Activated CD4-positive, CD25-positive, alpha-beta regulatory T cell treated with anti-CD3 and anti-CD28 coated beads, Interleukin-2, amount 50 U/mL, for 72 hours (primary cell): Measurements from ENCODE around the gene B2M.
"Not testable (repeated sequence)": the region's sequence is repeated elsewhere in the genome, so short reads cannot be mapped to it uniquely, and the experiment has no call there.

Experiments used
- DNase-seq: peaks from one replicate; pipeline ENCODE4 v3.0.0; 2021

The B2M gene

DNA sequence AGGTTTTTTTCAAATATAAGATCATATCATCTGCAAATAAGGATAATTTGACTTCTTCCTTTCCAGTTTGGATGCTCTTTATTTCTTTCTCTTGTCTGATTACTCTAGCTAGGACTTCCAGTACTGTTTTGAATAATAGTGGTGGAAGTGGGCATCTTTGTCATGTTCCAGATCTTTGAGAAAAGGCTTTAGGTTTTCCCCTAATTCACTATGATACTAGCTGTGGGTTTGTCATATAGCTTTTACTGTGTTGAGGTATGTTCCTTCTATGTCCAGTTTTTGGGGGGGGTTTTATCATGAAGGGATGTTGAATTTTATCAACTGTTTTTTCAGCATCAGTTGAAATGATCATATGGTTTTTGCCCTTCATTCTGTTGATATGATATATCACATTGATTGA lies 10.6 kb upstream of the B2M start:
- DNase-seq, result not testable (repeated sequence)

DNA sequence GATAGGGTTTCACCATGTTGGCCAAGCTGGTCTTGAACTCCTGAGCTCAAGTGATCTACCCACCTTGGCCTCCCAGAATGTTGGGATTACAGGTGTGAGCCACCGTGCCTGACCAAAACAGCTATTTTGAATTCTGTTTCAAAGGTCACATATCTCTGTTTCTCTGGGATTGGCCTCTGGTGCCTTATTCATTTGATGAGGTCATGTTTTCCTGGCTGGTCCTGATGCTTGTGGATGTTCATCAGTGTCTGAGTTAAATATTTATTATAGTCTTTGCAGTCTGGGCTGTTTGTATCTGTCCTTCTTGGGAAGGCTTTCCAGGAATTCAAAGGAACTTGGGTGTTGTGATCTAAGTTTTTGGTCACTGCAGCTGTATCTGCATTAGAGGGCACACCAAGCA lies 5.3 kb upstream of the B2M start:
- DNase-seq, result no peak

DNA sequence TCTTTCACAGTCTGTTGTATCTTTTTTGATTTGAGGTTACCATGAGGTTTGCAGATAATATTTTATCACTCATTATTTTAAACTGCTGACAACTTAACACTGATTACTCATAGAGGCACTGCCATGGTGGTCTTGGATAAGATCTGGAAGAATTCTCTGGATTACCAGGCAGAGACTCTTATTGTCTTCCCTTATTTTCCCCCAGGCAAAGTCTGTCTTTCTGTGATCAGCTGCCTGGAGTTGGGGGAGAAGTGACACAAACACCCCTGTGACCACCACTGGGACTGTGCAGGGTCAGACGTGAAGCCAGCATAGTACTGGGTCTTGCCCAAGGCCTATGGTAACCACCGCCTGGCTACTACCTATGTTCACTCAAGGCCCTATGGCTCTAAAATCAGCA lies 4.9 kb upstream of the B2M start:
- no peak for DNase-seq

DNA sequence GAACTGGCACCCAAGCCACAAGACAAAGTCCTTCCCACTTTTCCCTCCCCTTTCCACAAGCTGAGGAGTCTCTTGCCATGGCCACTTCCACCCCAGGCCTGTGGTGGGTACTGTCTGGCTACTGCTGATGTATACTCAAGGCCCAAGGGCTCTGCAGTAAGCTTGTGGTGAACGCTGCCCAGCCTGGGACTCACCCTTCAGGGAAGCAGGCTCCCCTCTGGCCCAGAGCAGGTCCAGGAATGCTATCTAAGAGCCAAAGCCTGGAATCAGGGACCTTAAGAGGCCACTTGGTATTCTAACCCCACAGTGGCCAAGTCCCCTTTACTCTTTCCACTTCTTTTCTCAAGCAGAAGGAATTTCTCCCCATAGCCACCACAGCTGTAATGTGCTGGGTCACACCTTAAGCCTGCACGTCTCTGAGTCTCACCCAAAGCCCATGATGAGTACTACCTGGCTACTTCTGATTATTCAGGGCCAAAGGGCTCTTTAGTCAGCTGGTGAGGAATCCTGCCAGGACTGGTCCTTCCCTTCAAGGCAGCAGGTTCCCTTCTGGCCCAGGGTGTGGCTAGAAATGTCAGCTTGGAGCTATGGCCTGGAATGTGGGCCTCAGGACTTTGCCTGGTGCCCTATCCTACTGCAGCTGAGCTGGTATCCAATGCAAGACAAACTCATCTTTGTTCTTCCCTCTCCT lies 4.2 kb upstream of the B2M start:
- DNase-seq, result no peak

DNA sequence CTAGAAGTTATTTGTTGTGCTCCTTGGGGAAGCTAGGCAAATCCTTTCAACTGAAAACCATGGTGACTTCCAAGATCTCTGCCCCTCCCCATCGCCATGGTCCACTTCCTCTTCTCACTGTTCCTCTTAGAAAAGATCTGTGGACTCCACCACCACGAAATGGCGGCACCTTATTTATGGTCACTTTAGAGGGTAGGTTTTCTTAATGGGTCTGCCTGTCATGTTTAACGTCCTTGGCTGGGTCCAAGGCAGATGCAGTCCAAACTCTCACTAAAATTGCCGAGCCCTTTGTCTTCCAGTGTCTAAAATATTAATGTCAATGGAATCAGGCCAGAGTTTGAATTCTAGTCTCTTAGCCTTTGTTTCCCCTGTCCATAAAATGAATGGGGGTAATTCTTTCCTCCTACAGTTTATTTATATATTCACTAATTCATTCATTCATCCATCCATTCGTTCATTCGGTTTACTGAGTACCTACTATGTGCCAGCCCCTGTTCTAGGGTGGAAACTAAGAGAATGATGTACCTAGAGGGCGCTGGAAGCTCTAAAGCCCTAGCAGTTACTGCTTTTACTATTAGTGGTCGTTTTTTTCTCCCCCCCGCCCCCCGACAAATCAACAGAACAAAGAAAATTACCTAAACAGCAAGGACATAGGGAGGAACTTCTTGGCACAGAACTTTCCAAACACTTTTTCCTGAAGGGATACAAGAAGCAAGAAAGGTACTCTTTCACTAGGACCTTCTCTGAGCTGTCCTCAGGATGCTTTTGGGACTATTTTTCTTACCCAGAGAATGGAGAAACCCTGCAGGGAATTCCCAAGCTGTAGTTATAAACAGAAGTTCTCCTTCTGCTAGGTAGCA lies 851 bp upstream of the B2M start:
- no peak for DNase-seq

DNA sequence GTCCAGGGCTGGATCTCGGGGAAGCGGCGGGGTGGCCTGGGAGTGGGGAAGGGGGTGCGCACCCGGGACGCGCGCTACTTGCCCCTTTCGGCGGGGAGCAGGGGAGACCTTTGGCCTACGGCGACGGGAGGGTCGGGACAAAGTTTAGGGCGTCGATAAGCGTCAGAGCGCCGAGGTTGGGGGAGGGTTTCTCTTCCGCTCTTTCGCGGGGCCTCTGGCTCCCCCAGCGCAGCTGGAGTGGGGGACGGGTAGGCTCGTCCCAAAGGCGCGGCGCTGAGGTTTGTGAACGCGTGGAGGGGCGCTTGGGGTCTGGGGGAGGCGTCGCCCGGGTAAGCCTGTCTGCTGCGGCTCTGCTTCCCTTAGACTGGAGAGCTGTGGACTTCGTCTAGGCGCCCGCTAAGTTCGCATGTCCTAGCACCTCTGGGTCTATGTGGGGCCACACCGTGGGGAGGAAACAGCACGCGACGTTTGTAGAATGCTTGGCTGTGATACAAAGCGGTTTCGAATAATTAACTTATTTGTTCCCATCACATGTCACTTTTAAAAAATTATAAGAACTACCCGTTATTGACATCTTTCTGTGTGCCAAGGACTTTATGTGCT lies 527 bp downstream of the B2M start:
- peak; percentile 75 for DNase-seq

DNA sequence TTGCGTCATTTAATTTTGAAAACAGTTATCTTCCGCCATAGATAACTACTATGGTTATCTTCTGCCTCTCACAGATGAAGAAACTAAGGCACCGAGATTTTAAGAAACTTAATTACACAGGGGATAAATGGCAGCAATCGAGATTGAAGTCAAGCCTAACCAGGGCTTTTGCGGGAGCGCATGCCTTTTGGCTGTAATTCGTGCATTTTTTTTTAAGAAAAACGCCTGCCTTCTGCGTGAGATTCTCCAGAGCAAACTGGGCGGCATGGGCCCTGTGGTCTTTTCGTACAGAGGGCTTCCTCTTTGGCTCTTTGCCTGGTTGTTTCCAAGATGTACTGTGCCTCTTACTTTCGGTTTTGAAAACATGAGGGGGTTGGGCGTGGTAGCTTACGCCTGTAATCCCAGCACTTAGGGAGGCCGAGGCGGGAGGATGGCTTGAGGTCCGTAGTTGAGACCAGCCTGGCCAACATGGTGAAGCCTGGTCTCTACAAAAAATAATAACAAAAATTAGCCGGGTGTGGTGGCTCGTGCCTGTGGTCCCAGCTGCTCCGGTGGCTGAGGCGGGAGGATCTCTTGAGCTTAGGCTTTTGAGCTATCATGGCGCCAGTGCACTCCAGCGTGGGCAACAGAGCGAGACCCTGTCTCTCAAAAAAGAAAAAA lies 1.2 kb downstream of the B2M start:
- peak; percentile 59 for DNase-seq

DNA sequence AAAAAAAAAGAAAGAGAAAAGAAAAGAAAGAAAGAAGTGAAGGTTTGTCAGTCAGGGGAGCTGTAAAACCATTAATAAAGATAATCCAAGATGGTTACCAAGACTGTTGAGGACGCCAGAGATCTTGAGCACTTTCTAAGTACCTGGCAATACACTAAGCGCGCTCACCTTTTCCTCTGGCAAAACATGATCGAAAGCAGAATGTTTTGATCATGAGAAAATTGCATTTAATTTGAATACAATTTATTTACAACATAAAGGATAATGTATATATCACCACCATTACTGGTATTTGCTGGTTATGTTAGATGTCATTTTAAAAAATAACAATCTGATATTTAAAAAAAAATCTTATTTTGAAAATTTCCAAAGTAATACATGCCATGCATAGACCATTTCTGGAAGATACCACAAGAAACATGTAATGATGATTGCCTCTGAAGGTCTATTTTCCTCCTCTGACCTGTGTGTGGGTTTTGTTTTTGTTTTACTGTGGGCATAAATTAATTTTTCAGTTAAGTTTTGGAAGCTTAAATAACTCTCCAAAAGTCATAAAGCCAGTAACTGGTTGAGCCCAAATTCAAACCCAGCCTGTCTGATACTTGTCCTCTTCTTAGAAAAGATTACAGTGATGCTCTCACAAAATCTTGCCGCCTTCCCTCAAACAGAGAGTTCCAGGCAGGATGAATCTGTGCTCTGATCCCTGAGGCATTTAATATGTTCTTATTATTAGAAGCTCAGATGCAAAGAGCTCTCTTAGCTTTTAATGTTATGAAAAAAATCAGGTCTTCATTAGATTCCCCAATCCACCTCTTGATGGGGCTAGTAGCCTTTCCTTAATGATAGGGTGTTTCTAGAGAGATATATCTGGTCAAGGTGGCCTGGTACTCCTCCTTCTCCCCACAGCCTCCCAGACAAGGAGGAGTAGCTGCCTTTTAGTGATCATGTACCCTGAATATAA lies 2.0 kb downstream of the B2M start:
- DNase-seq, result no peak

DNA sequence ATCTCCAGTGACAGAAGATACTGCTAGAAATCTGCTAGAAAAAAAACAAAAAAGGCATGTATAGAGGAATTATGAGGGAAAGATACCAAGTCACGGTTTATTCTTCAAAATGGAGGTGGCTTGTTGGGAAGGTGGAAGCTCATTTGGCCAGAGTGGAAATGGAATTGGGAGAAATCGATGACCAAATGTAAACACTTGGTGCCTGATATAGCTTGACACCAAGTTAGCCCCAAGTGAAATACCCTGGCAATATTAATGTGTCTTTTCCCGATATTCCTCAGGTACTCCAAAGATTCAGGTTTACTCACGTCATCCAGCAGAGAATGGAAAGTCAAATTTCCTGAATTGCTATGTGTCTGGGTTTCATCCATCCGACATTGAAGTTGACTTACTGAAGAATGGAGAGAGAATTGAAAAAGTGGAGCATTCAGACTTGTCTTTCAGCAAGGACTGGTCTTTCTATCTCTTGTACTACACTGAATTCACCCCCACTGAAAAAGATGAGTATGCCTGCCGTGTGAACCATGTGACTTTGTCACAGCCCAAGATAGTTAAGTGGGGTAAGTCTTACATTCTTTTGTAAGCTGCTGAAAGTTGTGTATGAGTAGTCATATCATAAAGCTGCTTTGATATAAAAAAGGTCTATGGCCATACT lies 4.0 kb downstream of the B2M start:
- DNase-seq, result no peak

DNA sequence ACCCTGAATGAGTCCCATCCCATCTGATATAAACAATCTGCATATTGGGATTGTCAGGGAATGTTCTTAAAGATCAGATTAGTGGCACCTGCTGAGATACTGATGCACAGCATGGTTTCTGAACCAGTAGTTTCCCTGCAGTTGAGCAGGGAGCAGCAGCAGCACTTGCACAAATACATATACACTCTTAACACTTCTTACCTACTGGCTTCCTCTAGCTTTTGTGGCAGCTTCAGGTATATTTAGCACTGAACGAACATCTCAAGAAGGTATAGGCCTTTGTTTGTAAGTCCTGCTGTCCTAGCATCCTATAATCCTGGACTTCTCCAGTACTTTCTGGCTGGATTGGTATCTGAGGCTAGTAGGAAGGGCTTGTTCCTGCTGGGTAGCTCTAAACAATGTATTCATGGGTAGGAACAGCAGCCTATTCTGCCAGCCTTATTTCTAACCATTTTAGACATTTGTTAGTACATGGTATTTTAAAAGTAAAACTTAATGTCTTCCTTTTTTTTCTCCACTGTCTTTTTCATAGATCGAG lies 4.5 kb downstream of the B2M start:
- no peak for DNase-seq

DNA sequence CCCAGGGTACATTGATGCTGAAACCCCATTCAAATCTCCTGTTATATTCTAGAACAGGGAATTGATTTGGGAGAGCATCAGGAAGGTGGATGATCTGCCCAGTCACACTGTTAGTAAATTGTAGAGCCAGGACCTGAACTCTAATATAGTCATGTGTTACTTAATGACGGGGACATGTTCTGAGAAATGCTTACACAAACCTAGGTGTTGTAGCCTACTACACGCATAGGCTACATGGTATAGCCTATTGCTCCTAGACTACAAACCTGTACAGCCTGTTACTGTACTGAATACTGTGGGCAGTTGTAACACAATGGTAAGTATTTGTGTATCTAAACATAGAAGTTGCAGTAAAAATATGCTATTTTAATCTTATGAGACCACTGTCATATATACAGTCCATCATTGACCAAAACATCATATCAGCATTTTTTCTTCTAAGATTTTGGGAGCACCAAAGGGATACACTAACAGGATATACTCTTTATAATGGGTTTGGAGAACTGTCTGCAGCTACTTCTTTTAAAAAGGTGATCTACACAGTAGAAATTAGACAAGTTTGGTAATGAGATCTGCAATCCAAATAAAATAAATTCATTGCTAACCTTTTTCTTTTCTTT lies 5.8 kb downstream of the B2M start:
- no peak for DNase-seq

DNA sequence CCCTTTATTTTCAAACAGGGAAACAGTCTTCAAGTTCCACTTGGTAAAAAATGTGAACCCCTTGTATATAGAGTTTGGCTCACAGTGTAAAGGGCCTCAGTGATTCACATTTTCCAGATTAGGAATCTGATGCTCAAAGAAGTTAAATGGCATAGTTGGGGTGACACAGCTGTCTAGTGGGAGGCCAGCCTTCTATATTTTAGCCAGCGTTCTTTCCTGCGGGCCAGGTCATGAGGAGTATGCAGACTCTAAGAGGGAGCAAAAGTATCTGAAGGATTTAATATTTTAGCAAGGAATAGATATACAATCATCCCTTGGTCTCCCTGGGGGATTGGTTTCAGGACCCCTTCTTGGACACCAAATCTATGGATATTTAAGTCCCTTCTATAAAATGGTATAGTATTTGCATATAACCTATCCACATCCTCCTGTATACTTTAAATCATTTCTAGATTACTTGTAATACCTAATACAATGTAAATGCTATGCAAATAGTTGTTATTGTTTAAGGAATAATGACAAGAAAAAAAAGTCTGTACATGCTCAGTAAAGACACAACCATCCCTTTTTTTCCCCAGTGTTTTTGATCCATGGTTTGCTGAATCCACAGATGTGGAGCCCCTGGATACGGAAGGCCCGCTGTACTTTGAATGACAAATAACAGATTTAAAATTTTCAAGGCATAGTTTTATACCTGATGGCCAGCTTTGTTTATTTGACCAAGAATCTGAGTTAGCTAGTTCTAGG lies 7.0 kb downstream of the B2M start:
- DNase-seq, result no peak

DNA sequence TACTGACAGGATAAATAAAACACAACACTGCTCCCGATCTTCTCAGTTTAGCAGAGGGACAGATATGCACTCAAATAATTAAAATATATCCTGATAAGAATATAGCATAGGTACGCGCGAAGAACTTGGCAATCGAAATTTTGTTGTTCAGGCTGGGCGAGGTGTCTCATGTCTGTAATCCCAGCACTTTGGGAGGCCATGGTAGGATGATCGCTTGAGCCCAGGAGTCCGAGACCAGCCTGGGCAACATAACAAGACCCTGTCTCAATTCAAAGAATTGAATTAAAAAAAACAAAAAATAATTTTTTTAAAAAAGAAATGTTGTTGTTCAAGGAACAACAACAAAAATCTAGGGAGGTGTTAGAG lies 7.6 kb downstream of the B2M start:
- DNase-seq, result no peak

DNA sequence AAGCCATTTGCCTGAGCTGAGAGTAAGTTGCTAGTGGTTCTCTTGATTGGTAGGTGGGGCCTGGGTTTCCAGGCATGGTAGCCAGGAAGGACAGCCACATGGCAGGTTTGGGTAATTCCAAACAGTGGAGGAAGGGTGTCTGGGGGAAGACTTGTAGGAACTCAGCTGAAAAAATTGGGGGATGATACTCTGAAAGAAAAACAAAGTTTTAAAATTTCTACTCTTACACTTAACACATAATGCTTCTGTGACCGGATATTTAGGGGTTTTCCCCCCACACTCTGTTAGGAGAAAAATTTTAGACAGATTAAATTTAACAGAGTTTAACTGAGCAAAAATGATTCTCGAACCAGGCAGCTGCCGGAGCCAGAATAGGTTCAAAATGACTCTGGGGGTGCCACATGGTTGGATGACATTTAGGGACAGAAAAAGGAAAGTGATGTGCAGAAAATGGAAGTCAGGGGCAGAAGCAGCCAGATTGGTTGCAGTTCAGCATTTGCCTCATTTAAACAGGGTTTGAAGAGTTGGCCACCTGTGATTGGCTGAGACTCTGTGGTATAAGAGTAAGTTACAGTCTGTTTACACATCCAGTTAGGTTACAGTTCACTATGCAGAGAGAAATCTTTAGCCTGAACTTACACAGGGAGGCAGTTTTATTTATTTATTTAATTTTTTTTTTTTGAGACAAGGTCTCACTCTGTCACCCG lies 8.1 kb downstream of the B2M start:
- peak; percentile 57 for DNase-seq

DNA sequence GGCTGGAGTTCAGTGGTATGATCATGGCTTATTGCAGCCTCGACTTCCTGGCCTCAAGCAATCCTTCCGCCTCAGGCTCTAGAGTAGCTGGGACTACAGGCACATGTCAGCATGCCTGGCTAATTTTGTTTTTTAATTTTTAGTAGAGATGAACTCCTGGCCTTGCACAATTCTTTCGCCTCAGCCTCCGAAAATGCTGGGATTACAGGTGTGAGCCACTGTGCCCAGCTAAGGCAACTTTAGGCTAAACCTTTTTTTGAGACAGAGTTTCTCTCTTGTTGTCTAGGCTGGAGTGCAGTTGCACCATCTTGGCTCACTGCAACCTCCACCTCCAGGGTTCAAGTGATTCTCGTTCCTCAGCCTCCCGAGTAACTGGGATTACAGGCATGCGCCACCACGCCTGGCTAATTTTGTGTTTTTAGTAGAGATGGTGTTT lies 8.7 kb downstream of the B2M start:
- not testable (repeated sequence) for DNase-seq

DNA sequence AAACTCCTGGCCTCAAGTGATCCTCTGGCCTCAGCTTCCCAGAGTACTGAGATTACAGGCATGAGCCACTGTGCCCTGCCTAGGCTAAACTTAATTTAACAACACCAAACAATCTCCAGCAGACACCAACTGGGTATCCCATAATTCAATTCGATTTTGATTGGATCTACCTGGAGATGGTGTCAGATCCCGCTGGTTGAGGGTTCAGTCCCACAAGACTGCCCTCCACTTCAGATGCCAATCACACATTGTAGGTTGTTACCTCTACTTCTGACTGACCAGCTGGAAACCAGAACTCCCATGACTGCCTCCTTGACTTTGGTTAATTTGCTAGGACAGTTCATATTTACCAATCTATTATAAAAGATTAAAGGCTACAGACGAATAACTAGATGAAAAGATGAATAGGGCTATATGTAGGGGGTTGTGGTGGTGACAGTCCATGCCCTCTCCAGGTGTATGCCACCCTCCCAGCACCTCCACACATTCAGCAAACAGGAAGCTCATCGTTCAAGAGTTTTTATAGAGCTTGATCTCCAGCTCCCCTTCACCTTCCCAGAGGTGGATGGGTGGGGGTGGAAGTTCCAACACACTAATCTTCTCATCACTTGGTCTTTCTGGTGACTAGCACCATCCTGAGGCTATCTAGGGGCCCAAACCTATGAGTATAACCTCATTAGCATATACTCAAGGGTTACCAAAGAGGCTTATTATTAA lies 9.3 kb downstream of the B2M start:
- DNase-seq, result no peak

DNA sequence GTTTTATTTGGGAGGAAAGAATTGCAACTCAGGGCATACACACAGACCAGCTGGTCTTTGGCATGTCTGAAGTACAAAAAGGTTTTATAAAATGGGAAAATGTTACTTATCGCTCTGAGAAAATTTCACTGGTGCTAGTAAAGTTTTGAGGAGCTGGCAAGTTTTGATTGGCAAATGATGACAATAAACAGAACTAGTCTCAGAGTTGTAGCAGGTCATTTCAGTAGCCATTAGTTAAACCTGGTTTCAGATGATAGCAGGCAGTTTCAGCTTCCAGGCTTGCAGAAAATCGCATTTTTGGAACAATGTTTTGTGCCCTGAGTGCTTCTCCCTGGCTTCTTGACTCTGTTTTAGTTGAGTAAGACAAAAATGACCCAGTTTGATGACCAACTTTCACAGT lies 10.7 kb downstream of the B2M start:
- DNase-seq, result no peak

DNA sequence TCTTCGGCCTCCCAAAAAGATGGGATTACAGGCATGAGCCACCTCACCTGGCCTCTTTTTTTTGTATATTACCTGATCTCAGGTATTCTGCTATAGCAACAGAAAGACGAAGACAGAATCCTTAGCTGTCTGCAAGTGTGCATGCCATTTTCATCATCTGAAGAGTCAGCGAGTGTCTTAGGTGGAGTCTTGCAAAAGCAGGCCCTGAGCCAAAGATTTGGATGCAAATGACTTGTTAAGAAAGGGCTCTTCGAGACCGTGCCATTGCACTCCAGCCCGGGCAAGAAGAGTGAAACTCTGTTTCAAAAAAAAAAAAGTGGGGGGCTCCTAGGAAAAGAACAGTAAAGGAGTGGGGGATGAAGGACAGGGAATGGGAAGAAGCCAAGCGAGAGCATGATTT lies 14.8 kb downstream of the B2M start:
- DNase-seq, result no peak
